Ectodermal cell (in vitro differentiated cells): ENCODE measurements around the gene COPS3.

Source experiments
- H3K27ac ChIP-seq: 2 replicates; pipeline ENCODE4 v1.7.0; 2013; ENCODE audit warnings: mild to moderate bottlenecking, low read depth, low read length; ENCODE audit not compliant: insufficient read depth, poor library complexity, severe bottlenecking
- H3K27me3 ChIP-seq: 2 replicates; pipeline ENCODE4 v1.7.0; 2013; ENCODE audit warnings: mild to moderate bottlenecking, low read length; ENCODE audit not compliant: insufficient read depth, control insufficient read depth, poor library complexity, severe bottlenecking
- H3K36me3 ChIP-seq: one replicate; pipeline ENCODE4 v1.7.0; 2013; ENCODE audit warnings: low read length; ENCODE audit not compliant: control insufficient read depth, insufficient read depth
- H3K4me1 ChIP-seq: one replicate; pipeline ENCODE4 v1.7.0; 2013; ENCODE audit warnings: low read length; ENCODE audit not compliant: control insufficient read depth, insufficient read depth
- H3K4me3 ChIP-seq: 2 replicates; pipeline ENCODE4 v1.7.0; 2013; ENCODE audit warnings: low read depth, low read length, control low read depth; ENCODE audit not compliant: insufficient read depth
- H3K9me3 ChIP-seq: 2 replicates; pipeline ENCODE4 v1.7.0; 2013; ENCODE audit warnings: mild to moderate bottlenecking, low read length, moderate library complexity; ENCODE audit not compliant: control insufficient read depth
- WGBS, 2 experiments: methylation state at CpG; one replicate each; pipeline ENCODE4 v1.1.7; 2013; ENCODE audit warnings: missing lambda C conversion rate in 2 of 2; 5-methylcytosine and 5-hydroxymethylcytosine counted together

Gene COPS3

DNA sequence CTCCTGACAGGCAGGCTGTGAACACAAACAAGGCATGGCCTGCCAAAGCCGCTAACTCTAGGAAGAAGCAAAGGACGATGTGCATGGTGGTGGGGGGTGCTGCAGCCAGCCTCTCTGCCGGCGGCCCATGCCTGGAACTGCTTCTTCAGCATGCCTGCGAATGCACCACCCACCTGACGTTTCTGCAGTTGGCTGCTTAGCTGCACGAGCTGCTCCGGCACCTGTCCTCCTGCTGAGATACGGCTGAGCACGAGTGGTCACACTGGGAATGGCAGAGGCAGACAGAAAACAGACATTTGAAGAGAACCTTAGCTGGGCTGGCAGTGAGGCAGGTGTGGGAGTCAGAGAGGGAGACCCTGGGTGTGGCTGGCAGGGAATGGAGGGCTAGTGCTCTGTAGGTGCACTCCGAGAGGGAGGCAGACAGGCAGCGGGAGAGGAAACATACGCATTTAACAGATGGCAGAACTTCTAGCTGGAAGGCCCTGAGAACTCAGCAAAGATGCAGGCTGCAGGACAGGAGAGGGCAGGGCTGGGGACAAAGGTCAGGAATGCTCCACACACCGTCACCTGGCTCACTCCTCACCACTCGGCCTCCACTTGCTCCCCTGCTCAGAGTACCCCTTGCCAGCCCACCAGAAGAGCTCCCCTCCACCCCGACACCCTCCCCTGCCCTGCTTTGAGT lies 49.3 kb downstream of the COPS3 start:
- no peak overlapping the region for H3K27ac ChIP-seq
- H3K9me3 ChIP-seq, result no peaks in the 10 kb centered on the region
- WGBS, 2 experiments, result 93 to 95% methylated on average over 16 of the region's 16 CpGs
- H3K4me3 ChIP-seq, result no peak overlapping the region
- H3K27me3 ChIP-seq, result no peaks in the 10 kb centered on the region
- peaks cover 27% of the 10 kb centered on the region for H3K36me3 ChIP-seq
- H3K4me1 ChIP-seq, result peaks cover 12% of the 10 kb centered on the region

- Histone ChIP-seq H3K4me1 (no peaks in the 10 kb centered on the region), H3K27me3 (no peaks in the 10 kb centered on the region), H3K4me3 (no peak overlapping the region), H3K27ac (no peak overlapping the region), H3K36me3 (peaks cover 43% of the 10 kb centered on the region), H3K9me3 (no peaks in the 10 kb centered on the region)
- 92 to 94% methylated on average over 26 of the region's 26 CpGs for WGBS, 2 experiments
Observed at GRCh38 chr17:17229416-17230384, 51.3 kb downstream of the COPS3 start.

DNA sequence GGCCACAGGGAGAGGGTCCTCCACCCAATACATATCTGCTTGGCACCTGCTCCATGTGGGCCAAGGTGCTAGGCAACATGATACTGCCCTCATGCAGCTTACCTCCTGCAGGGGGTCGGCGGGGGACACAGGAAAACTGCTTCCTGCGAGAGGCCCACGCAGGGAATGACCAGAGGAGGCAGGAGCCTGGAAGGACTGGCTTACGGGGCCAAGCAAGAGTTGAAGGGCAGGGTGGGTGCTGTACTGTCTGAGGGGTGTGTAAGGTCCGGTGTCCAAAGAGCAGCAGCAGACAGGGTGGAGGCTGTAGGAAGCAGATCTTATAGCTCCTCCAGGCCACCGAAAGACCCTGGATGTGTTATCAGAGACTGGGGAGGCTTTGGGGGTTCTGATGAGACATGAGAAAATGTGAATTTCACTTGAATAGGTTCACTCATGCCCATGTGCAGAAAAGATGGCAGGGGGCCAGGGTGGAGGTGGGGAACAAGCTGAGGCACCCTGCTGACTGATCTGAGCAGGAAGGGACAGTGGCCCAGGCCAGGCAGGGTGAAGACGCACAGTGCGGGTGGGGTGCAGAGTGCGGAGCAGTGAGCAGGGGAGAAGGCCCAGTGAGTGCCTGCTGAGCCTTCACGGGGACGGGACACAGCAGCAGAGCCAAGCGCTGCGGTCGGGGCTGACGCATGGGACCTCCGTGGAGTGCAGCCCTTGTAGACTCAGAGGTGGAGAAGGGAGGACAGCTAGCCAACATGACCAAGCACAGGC lies 52.3 kb downstream of the COPS3 start:
- Histone ChIP-seq H3K27me3 (no peaks in the 10 kb centered on the region), H3K27ac (no peak overlapping the region), H3K9me3 (no peaks in the 10 kb centered on the region), H3K4me3 (no peak overlapping the region), H3K36me3 (peaks cover 53% of the 10 kb centered on the region), H3K4me1 (no peaks in the 10 kb centered on the region)
- WGBS, 2 experiments, result 93 to 97% methylated on average over 17 of the region's 17 CpGs

DNA sequence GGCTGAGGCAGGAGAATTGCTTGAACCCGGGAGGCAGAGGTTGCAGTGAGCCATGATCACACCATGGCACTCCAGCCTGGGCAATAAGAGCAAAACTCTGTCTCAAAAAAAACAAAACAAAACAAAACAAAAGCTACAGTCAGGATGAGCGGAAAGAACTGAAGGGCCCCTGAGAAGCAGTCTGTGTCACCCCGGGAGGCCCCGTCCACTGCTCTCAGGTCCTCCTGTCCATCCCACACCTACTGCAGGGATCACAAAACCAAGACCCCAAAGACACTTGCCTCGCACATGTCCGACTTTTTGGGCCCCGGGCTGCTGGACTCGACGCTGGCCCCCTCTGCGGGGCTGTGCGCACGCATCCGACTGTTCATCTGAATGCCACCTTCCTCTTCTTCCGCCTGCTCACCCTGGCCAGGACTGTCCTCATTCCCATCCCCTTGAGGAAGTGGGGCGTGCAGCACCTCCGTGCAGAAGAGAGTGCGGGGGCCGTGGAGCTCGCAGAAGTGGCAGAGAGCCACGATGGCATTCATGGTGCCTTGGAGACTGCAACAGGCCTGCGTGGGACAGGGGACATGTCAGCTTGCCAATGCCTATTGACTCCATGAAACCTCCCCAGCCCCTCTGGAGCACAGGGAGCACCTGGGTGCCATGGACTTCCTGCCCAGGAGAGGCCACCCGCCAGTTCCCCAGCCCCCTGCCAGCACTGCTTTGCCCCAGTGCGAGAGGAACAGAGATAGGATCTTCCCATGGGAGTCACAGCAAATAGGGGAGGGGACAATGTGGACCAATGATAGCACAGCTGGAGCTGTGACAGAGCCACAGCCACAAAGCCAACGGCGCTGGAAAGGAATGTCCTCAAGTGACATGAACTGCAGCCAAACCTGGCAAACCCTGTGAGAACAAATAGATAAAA lies 53.2 kb downstream of the COPS3 start:
- H3K4me1 ChIP-seq, result no peaks in the 10 kb centered on the region
- H3K27ac ChIP-seq, result no peak overlapping the region
- 96% methylated on average over 25 of the region's 25 CpGs for WGBS, 2 experiments
- H3K36me3 ChIP-seq, result peaks cover 55% of the 10 kb centered on the region
- H3K4me3 ChIP-seq, result no peak overlapping the region
- no peaks in the 10 kb centered on the region for H3K9me3 ChIP-seq
- H3K27me3 ChIP-seq, result no peaks in the 10 kb centered on the region

- 95 to 96% methylated on average over 16 of the region's 16 CpGs for WGBS, 2 experiments
- no peaks in the 10 kb centered on the region for H3K27me3 ChIP-seq
- no peak overlapping the region for H3K4me3 ChIP-seq
- peaks cover 52% of the 10 kb centered on the region for H3K36me3 ChIP-seq
- no peaks in the 10 kb centered on the region for H3K4me1 ChIP-seq
- no peaks in the 10 kb centered on the region for H3K9me3 ChIP-seq
- no peak overlapping the region for H3K27ac ChIP-seq
Observed at GRCh38 chr17:17226451-17227265, 54.4 kb downstream of the COPS3 start.

GRCh38 chr17:17225901-17226300 lies 55.1 kb downstream of the COPS3 start:
- no peaks in the 10 kb centered on the region for H3K27me3 ChIP-seq
- H3K27ac ChIP-seq, result no peak overlapping the region
- 92 to 95% methylated on average over 10 of the region's 10 CpGs for WGBS, 2 experiments
- no peaks in the 10 kb centered on the region for H3K9me3 ChIP-seq
- H3K4me1 ChIP-seq, result no peaks in the 10 kb centered on the region
- no peak overlapping the region for H3K4me3 ChIP-seq
- H3K36me3 ChIP-seq, result peaks cover 47% of the 10 kb centered on the region

- 93 to 94% methylated on average over 8 of the region's 8 CpGs for WGBS, 2 experiments
- Histone ChIP-seq H3K9me3 (no peaks in the 10 kb centered on the region), H3K4me3 (no peak overlapping the region), H3K27ac (no peak overlapping the region), H3K36me3 (peaks cover 52% of the 10 kb centered on the region), H3K27me3 (no peaks in the 10 kb centered on the region), H3K4me1 (no peaks in the 10 kb centered on the region)
Observed at GRCh38 chr17:17224137-17224536, 56.9 kb downstream of the COPS3 start.

DNA sequence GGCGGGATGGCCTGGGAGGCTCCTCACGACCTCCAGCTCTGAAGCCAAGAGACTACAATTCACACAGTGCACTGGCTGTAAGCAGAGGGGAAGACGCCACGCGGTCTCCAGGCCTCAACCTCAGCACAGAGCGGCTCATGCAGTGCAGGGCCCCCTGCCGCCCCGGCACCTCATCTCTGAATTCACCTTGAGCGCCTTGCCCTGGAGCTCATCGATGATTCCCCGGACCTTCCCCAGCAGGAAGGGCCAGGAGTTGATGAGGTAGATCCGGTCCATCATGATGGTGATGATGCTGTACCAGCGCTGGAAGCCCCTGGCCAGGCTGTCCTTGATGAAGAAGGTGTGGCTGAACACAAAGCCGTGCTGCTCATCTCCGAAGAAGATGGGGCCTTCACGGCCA lies 57.3 kb downstream of the COPS3 start:
- Histone ChIP-seq H3K27ac (no peak overlapping the region), H3K4me3 (no peak overlapping the region), H3K9me3 (no peaks in the 10 kb centered on the region), H3K27me3 (no peaks in the 10 kb centered on the region), H3K36me3 (peaks cover 51% of the 10 kb centered on the region), H3K4me1 (no peaks in the 10 kb centered on the region)
- WGBS, 2 experiments, result 92 to 93% methylated on average over 16 of the region's 16 CpGs

DNA sequence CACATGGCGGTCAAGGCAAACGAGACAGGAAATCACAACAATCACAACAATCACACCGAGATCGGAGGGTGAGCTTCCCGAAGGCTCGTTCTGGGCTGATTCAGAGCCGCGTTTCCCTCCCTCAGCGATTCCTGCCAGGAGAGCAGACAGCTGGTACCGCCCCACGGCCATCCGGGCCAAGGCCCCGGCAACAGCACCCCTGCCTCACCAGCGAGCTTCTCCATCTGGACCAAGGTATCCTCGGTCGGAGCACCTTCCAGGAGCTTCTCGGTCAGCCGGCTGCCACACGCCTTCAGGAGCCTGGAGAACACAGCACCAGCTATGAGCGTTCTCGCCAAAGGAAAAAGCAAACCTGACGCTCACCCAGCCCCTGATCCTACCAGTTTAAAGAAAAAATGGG lies 59.7 kb downstream of the COPS3 start:
- no peaks in the 10 kb centered on the region for H3K27me3 ChIP-seq
- no peak overlapping the region for H3K4me3 ChIP-seq
- H3K9me3 ChIP-seq, result no peaks in the 10 kb centered on the region
- WGBS, 2 experiments, result 96% methylated on average over 22 of the region's 22 CpGs
- H3K4me1 ChIP-seq, result no peaks in the 10 kb centered on the region
- H3K27ac ChIP-seq, result no peak overlapping the region
- peaks cover 49% of the 10 kb centered on the region for H3K36me3 ChIP-seq
